MCF 10A (cell line): ENCODE measurements around the gene CDYL. TPM values are rescaled to one million over a fixed set of nuclear protein-coding genes. Genes with fewer than 3 reads are reported as not detected.

Source experiments
- BruUV-seq: library from RNA; stranded (reverse); fragments of 400-500 nt; replicated peaks from 2 replicates; lab custom pipeline; 2021; lab: Mats Ljungman, UMichigan
- CTCF ChIA-PET: fragments of 300-600 bp; sonication (Branson Sonifier 250); formaldehyde crosslinking; extraction: SDS; loops from one replicate; lab custom pipeline; 2021; ENCODE audit warnings: antibody characterized with exemption, inconsistent platforms; lab: Yijun Ruan, JAX
- POLR2A ChIA-PET: fragments of 300-600, 350-650 bp; sonication (Branson Sonifier 250); formaldehyde crosslinking; extraction: SDS; loops from one replicate; lab custom pipeline; 2020; ENCODE audit warnings: antibody characterized with exemption, inconsistent platforms; lab: Yijun Ruan, JAX
- DNase-seq: peaks from one replicate; pipeline ENCODE4 v3.0.0-alpha.2; 2018; ENCODE audit not compliant: unreplicated experiment
- H3K27ac Mint-ChIP-seq: one replicate; pipeline ENCODE4 v1.8.0; 2022; ENCODE audit warnings: mild to moderate bottlenecking, low read depth, mixed read lengths; ENCODE audit not compliant: unreplicated experiment
- H3K27me3 Mint-ChIP-seq: one replicate; pipeline ENCODE4 v1.8.0; 2022; ENCODE audit warnings: mixed read lengths; ENCODE audit not compliant: insufficient read depth, unreplicated experiment
- H3K36me3 Mint-ChIP-seq: one replicate; pipeline ENCODE4 v1.8.0; 2022; ENCODE audit warnings: mild to moderate bottlenecking, moderate library complexity, mixed read lengths; ENCODE audit not compliant: insufficient read depth, unreplicated experiment
- H3K4me1 Mint-ChIP-seq: one replicate; pipeline ENCODE4 v1.8.0; 2022; ENCODE audit warnings: mixed read lengths; ENCODE audit not compliant: insufficient read depth, unreplicated experiment
- H3K4me3 Mint-ChIP-seq: one replicate; pipeline ENCODE4 v1.8.0; 2022; ENCODE audit warnings: mild to moderate bottlenecking, moderate library complexity, mixed read lengths; ENCODE audit not compliant: unreplicated experiment
- H3K9me3 Mint-ChIP-seq: one replicate; pipeline ENCODE4 v1.8.0; 2022; ENCODE audit warnings: mixed read lengths; ENCODE audit not compliant: unreplicated experiment
- intact Hi-C: fragments of 100-400 bp; cut with micrococcal nuclease; formaldehyde crosslinking; loops from 2 replicates; pipeline ENCODE4 v1.14.1; 2022
- total RNA-seq: library from RNA; stranded (reverse); gene quantifications from 2 replicates; pipeline ENCODE4 v1.2.3, GENCODE V29; 2022
- TF ChIP-seq, protein P1 (sequence below): fragments of 200-600 bp; IDR thresholded peaks from one replicate; pipeline ENCODE4 v1.8.0; 2022; ENCODE audit warnings: antibody characterized with exemption, mild to moderate bottlenecking; ENCODE audit not compliant: unreplicated experiment

The CDYL gene
- total RNA-seq, 1 experiment from 2014 or later, result 48.9 TPM

DNA sequence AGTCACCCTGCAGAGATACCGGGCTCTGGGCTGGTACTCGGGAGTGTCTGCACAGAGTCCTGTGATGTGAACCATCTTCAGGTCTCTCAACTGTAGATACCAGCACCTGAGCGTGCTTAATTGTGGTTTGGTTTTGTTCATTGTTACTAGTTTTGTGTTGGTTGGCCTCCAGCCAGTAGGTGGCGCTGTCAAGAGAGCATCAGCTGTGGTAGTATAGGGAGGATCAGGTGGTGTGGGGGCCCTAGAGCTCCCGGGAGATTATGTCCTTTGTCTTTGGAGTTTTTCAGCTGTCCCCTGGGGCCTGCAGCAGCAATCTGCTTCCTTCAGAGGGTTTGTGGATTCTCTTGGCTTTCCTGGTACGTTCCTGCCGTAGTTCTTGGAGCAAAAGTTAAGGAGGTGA lies 67.9 kb downstream of the CDYL start:
- Mint-ChIP-seq H3K36me3 (peaks cover 5% of the 10 kb centered on the region), H3K4me3 (no peak overlapping the region), H3K4me1 (no peaks in the 10 kb centered on the region), H3K9me3 (no peaks in the 10 kb centered on the region), H3K27me3 (no peaks in the 10 kb centered on the region), H3K27ac (no peak overlapping the region)
- TF ChIP-seq, protein P1, sequence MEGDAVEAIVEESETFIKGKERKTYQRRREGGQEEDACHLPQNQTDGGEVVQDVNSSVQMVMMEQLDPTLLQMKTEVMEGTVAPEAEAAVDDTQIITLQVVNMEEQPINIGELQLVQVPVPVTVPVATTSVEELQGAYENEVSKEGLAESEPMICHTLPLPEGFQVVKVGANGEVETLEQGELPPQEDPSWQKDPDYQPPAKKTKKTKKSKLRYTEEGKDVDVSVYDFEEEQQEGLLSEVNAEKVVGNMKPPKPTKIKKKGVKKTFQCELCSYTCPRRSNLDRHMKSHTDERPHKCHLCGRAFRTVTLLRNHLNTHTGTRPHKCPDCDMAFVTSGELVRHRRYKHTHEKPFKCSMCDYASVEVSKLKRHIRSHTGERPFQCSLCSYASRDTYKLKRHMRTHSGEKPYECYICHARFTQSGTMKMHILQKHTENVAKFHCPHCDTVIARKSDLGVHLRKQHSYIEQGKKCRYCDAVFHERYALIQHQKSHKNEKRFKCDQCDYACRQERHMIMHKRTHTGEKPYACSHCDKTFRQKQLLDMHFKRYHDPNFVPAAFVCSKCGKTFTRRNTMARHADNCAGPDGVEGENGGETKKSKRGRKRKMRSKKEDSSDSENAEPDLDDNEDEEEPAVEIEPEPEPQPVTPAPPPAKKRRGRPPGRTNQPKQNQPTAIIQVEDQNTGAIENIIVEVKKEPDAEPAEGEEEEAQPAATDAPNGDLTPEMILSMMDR, result peak; percentile 35
- BruUV-seq, result no TSS peak
- no peak for DNase-seq
- ChIA-PET POLR2A (interaction anchor here (0.7 kb wide), 1 partner anchor 15 kb away, joined by 3 read pairs; no protein-coding TSS in a partner anchor), CTCF (interaction anchor here (0.8 kb wide), 2 partner anchors 8 to 11 kb away, joined by 5 to 6 read pairs; no protein-coding TSS in a partner anchor)
- intact Hi-C loops, result no loop called here

DNA sequence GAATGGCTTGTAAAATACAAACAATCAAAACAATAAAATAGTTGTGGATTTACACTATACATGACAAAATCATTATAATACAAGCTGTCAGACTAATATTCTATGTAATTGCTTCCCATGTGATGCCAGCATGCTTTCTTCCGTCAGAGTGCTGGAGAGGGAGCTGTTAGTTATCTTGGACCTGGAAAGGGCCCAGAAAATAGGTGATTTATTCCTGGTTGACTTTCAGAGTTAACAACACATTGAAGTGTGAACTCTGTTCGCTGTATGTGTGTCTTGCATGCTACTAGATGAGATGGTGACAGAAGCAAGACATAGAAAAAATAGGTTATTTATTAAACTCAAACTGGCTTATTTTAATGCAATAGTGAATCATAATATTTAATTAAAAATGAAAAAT lies 70.2 kb downstream of the CDYL start:
- POLR2A ChIA-PET, result no interaction called here
- BruUV-seq, result no TSS peak
- CTCF ChIA-PET, result interaction anchor here (1.1 kb wide), 1 partner anchor 40 kb away, joined by 3 read pairs; no protein-coding TSS in a partner anchor
- Mint-ChIP-seq H3K9me3 (no peaks in the 10 kb centered on the region), H3K4me3 (no peak overlapping the region), H3K27me3 (no peaks in the 10 kb centered on the region), H3K4me1 (no peaks in the 10 kb centered on the region), H3K36me3 (no peaks in the 10 kb centered on the region), H3K27ac (no peak overlapping the region)
- TF ChIP-seq, protein P1, result no peak
- intact Hi-C loops, result no loop called here
- no peak for DNase-seq

DNA sequence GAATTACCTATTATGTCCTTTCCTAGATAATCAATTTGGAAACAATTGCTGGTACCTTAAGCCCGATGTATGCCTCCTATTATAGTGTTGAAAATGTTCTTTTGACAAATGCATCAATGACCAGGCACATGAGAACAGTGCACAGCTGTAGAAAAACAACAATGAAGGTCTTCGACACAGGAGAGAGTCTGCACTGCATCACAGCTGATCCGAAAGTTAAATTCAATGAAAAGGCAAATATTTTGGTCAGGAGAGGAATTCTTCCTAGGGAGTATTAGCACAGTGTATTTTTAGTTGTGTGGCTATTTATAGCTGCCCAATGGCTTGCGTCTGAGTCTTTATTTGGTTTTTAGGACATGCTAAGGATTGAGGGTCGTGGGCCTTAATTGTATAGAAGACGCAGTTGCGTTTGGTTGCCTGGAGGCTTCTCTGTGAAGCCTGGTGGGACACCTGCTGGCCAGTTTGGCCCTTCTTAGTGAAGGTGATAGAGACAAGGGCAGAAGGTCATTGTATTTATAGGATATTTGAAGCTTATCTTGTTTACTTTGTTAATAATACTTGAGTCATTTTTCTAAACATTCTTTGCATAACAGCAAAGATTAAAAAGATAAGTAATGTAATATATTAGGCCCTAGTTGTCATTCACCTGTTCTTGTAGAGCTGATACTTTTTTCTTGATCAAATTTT lies 72.3 kb downstream of the CDYL start:
- BruUV-seq, result no TSS peak
- CTCF ChIA-PET, result interaction anchor here (0.7 to 1.8 kb wide), 7 partner anchors 14 to 520 kb away, joined by 3 to 7 read pairs (median 3); no protein-coding TSS in a partner anchor
- peak; percentile 22 for DNase-seq
- Mint-ChIP-seq H3K4me3 (no peak overlapping the region), H3K9me3 (no peaks in the 10 kb centered on the region), H3K4me1 (no peaks in the 10 kb centered on the region), H3K27me3 (no peaks in the 10 kb centered on the region), H3K27ac (no peak overlapping the region), H3K36me3 (no peaks in the 10 kb centered on the region)
- TF ChIP-seq, protein P1, result peak; percentile 27
- intact Hi-C loops, result loop anchor here (1.0 kb wide), 1 partner anchor 535 kb away; no protein-coding TSS in a partner anchor
- POLR2A ChIA-PET, result no interaction called here

DNA sequence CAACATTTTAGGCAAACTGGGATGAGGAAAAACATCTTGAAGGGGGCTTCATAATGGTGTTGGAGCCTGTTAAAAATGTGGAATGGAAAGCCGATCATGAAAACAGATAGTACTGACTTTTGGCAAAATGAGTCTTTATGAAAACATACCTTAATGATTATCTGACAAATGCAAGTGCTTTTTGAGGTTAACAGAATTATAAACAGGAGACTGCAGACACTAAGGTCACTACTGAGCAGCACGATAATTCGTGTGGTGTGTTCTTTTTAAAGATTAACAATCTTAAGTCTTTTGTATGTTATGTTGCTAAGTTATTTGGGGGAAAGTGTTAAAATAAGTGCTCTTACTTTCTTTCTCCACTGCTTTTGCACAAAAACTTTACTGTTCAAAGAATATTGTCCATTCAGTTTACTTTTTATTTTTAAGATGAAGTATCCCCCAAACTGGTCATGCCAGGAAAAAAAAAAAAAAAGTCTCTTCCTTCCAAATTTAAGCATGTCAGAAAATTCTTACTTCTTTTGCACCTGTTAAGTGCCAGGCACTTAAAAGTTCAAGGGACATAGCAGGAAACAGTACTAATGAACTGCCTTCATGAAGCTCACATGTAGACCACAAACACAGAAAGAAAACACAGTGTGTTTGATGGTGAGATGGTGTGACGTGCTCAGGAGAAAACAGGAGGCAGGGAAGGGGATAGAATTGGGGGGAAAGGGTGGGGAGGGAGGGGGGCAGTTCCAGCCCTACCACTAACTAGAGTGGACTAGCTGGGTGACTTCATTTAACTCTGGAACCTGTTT lies 73.2 kb downstream of the CDYL start:
- Mint-ChIP-seq H3K4me3 (no peak overlapping the region), H3K36me3 (peaks cover 1% of the 10 kb centered on the region), H3K4me1 (peaks cover 7% of the 10 kb centered on the region), H3K27ac (no peak overlapping the region), H3K27me3 (no peaks in the 10 kb centered on the region), H3K9me3 (no peaks in the 10 kb centered on the region)
- no peak for DNase-seq
- TF ChIP-seq, protein P1, result no peak
- ChIA-PET POLR2A (no interaction called here), CTCF (interaction anchor here (0.8 to 1.8 kb wide), 4 partner anchors 13 to 490 kb away, joined by 3 to 7 read pairs (median 4); no protein-coding TSS in a partner anchor)
- intact Hi-C loops, result no loop called here
- BruUV-seq, result no TSS peak
